GM15510 (cell line): ENCODE measurements around the gene CENPC.

Experiments used
- POLR2A ChIP-seq: IDR thresholded peaks from 3 replicates; pipeline ENCODE4 v1.6.1; 2011; ENCODE audit warnings: borderline replicate concordance; ENCODE audit not compliant: insufficient read length; ENCODE audit errors: extremely low read depth

The CENPC gene

DNA sequence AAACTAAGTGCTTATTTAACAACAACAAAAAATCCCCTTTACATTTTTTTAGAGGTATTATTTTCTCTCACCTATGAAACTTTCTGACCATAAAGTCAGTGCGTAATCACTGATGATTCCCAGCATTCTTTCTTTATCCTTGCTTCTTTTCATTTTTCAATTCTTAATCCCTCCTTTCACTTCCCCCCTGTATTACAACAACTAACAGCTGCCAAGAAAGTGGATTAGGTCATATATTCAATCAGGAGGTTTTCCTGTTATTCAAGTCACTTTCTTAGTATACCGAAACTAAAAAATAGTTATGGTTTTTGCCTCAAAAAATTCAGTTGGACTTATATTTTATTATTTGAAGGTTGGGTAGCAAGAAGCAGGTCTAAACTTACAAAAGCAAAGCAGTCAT, 11.1 kb upstream of the CENPC start:
- no peak for TF ChIP-seq POLR2A

DNA sequence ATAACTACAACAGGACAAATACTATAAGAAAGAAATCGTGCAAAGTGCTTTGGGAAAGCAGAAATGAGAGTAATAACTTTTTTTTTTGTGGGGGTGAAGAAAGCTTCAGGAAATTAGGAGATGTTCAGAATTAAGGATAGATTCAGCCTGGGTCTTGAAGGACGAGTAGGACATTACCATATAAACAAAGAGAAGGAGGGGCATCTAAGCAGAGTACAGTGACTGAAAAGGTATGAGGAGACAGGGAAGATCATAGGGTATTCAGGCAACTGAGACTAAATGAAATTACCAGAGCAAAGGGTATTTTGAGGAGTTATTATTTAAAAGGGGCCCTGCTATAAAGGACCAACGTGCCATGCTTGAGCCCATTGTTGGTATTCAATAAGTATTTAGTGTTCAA, 10.1 kb upstream of the CENPC start:
- TF ChIP-seq POLR2A = no peak

GRCh38 chr4:67554096-67554495, 8.8 kb upstream of the CENPC start:
- no peak for TF ChIP-seq POLR2A

GRCh38 chr4:67550857-67551256, 5.6 kb upstream of the CENPC start:
- TF ChIP-seq POLR2A = no peak

GRCh38 chr4:67550451-67550850, 5.1 kb upstream of the CENPC start:
- no peak for TF ChIP-seq POLR2A

- no peak for TF ChIP-seq POLR2A
Observed at GRCh38 chr4:67549123-67549522, 3.8 kb upstream of the CENPC start.

DNA sequence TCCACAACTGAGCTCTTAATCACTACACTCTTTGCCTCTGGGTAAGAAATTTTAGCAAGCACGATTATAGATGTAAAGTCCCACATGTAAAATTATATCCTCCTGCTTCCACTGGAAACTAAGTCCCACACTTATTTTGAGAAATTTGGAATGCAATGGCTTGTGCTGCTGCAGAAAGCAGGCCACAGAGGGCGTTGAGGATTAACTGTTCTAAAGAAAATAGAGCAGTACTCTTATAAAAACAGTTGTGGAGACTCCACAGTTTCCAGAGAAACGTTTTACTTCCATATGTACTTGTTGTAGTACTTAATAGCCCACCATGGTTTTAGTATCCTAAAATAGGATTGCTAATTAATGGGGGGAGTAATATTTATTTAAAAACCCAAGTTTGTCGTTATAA, 1.7 kb upstream of the CENPC start:
- TF ChIP-seq POLR2A = no peak

- TF ChIP-seq POLR2A = no peak
Observed at GRCh38 chr4:67546004-67546356, 677 bp upstream of the CENPC start.

GRCh38 chr4:67542076-67542475, 3.2 kb downstream of the CENPC start:
- TF ChIP-seq POLR2A = no peak

DNA sequence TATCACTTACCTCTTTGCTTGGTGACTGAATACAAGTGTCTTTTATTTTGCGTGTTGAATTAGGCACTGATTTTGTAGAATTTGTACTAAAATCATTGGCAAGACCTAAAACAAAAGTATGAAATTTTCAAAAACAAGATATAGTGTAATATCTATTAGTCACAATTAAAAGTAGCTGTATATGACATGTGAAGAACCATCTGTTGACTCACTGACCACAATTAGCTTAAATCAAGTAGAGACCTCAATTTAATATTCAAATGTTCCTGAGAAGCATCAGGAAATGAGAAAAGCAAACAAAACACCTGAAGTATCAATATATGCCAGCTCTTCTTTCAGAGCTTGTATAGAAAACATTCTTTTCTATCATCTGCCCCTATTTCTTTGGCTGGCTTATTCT, 5.5 kb downstream of the CENPC start:
- TF ChIP-seq POLR2A = no peak

DNA sequence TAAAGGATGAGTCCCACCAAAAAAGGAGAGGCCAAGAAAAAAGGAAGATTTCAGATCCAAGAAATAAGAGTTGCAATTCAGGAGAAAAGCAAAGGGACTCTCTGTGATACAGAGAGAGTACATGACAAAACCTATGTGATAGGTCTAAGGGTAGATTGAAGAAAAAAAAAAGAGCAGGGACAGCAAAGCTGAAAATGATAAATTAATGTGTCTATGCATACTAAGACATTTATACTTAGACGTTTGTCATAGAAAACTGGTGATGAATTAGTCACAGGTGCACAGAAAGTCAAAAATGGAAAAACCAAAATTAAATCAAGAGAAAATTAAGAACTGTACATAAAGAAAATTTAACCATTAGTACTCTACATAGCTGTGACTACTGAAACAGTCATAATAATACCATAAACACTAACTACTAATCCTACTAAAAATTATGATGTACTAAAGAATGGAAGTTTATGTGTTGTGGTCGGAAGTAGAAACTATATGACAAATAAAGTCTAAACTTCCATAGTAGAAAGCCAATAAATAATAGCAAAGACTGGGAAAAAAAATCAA, 9.9 kb downstream of the CENPC start:
- TF ChIP-seq POLR2A = no peak

DNA sequence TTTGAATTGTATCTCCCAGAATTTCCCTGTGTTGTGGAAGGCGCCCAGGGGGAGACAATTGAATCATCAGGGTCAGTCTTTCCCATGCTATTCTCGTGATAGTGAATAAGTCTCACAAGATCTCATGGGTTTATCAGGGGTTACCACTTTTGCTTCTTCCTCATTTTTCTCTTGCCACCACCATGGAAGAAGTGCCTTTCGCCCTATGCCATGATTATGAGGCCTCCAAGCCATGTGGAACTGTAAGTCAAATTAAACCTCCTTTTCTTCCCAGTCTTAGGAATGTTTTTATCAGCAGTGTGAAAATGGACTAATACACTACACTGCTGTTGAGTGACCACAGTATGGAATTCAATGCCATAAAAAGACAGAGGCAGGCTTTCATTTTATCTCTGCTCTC, 12.2 kb downstream of the CENPC start:
- no peak for TF ChIP-seq POLR2A

- no peak for TF ChIP-seq POLR2A
Observed at GRCh38 chr4:67531379-67531962, 13.8 kb downstream of the CENPC start.

GRCh38 chr4:67522851-67523671, 22.2 kb downstream of the CENPC start:
- TF ChIP-seq POLR2A = no peak

DNA sequence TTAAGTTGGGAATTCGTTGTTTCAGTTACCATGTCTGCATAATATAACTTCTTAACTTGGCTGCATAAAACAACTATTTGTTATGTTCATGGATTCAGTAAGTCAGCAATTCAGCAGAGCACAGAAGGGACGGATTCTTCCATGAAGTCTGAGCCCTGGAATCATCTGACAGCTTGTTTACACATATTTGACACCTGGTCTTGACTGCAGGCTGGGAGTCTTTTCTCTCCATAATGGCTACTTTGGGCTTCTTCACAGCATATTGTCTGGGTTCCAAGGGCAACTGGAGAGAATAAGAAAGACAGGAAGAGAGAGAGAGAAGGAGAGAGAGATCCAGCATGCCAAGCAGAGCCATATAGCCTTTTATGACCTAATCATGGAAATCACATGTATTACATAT, 23.1 kb downstream of the CENPC start:
- no peak for TF ChIP-seq POLR2A

- no peak for TF ChIP-seq POLR2A
Observed at GRCh38 chr4:67521506-67521905, 23.8 kb downstream of the CENPC start.

DNA sequence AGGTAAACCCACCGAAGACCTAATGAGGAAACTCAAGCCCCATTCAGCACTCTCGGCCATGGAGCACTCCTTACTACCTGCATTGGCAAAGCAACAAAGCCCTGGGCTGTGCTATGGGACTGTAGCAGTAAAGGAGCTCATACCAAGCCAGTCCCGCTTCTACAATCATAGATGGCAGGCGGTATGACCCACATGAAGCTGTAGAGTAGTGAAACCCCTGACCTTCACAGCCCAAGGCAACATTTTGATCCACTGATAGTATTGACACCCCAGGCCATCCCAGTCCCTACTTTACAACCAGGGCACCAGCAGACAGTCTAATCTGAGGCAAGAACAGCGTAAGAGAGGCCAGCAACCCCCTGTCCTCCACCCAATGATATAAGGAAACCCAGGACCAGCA, 25.2 kb downstream of the CENPC start:
- no peak for TF ChIP-seq POLR2A

- TF ChIP-seq POLR2A = no peak
Observed at GRCh38 chr4:67512501-67512900, 32.8 kb downstream of the CENPC start.
